Osteoblast (primary cell): ENCODE results near the gene FBXW8. TPM values are rescaled to one million over a fixed set of nuclear protein-coding genes. Genes with fewer than 3 reads are reported as not detected.

Experiments
- DNase-seq: peaks from one replicate; pipeline ENCODE4 v3.0.0; 2011; ENCODE audit warnings: low spot score, mixed read lengths; ENCODE audit not compliant: insufficient read length; ENCODE audit errors: missing footprints
- H2AFZ ChIP-seq: 2 replicates; pipeline ENCODE4 v1.6.0; 2011; ENCODE audit warnings: mild to moderate bottlenecking, low read length
- H3K27ac ChIP-seq: 2 replicates; pipeline ENCODE4 v1.5.1; 2011; ENCODE audit warnings: mild to moderate bottlenecking, low read depth, low read length, moderate library complexity
- H3K27me3 ChIP-seq: 2 replicates; pipeline ENCODE4 v1.6.0; 2012; ENCODE audit warnings: mild to moderate bottlenecking, control low read depth, inconsistent platforms, low read length, moderate library complexity; ENCODE audit not compliant: insufficient read depth
- H3K36me3 ChIP-seq: 2 replicates; pipeline ENCODE4 v1.5.1; 2011; ENCODE audit warnings: mild to moderate bottlenecking, low read length, control low read depth, moderate library complexity; ENCODE audit not compliant: insufficient read depth
- H3K4me1 ChIP-seq: 2 replicates; pipeline ENCODE4 v1.5.1; 2011; ENCODE audit warnings: mild to moderate bottlenecking, low read length, control low read depth, moderate library complexity; ENCODE audit not compliant: insufficient read depth
- H3K4me2 ChIP-seq: 2 replicates; pipeline ENCODE4 v1.6.0; 2011; ENCODE audit warnings: mild to moderate bottlenecking, low read length; ENCODE audit not compliant: insufficient read depth
- H3K4me3 ChIP-seq: fragments of 200-600 bp; sonication (generic); 3 replicates; pipeline ENCODE4 v1.5.1; 2012; ENCODE audit warnings: mild to moderate bottlenecking, low read length, inconsistent platforms; ENCODE audit not compliant: insufficient read depth
- H3K79me2 ChIP-seq: 2 replicates; pipeline ENCODE4 v1.6.0; 2012; ENCODE audit warnings: mild to moderate bottlenecking, low read length, control low read depth, inconsistent platforms; ENCODE audit not compliant: insufficient read depth
- H3K9me3 ChIP-seq: 2 replicates; pipeline ENCODE4 v1.5.1; 2011; ENCODE audit warnings: low read depth, low read length, control low read depth
- H4K20me1 ChIP-seq: 2 replicates; pipeline ENCODE4 v1.6.0; 2012; ENCODE audit warnings: mild to moderate bottlenecking, low read length, control low read depth; ENCODE audit not compliant: insufficient read depth
- total RNA-seq: library from RNA; depleted of rRNA; stranded (reverse); fragments of >200 nt; gene quantifications from 2 replicates; pipeline ENCODE4 v1.2.3, GENCODE V29; 2012
- TF ChIP-seq, protein P1 (sequence below): IDR thresholded peaks from 2 replicates; pipeline ENCODE4 v1.5.1; 2011; ENCODE audit warnings: mild to moderate bottlenecking, low read depth, low read length, moderate library complexity; ENCODE audit errors: extremely low read depth

The FBXW8 gene
- total RNA-seq, 1 donor: 27.5 TPM

DNA sequence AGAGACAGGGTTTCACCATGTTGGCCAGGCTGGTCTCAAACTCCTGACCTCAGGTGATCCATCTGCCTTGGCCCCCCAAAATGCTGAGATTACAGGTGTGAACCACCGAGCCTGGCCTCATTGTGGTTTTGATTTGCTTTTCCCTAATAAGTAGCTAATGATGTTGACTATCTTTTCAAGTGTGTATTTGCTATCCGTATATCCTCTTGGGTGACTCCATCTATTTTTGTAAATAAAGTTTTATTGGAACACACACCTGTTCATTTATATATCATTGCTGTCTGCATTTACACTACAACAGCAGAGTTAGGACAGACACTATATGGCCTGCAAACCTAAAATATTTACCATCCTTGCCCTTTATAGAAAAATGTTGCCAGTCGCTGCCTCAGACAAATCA is 15.8 kb upstream of the FBXW8 start:
- Histone ChIP-seq H3K79me2 (no peaks in the 10 kb centered on the region), H3K27ac (no peak overlapping the region), H3K4me3 (no peak overlapping the region), H3K4me1 (no peaks in the 10 kb centered on the region), H3K9me3 (no peaks in the 10 kb centered on the region), H4K20me1 (no peaks in the 10 kb centered on the region), H3K4me2 (no peak overlapping the region), H3K27me3 (peaks cover 7% of the 10 kb centered on the region), H2AFZ (no peak overlapping the region), H3K36me3 (no peaks in the 10 kb centered on the region)
- TF ChIP-seq, protein P1, sequence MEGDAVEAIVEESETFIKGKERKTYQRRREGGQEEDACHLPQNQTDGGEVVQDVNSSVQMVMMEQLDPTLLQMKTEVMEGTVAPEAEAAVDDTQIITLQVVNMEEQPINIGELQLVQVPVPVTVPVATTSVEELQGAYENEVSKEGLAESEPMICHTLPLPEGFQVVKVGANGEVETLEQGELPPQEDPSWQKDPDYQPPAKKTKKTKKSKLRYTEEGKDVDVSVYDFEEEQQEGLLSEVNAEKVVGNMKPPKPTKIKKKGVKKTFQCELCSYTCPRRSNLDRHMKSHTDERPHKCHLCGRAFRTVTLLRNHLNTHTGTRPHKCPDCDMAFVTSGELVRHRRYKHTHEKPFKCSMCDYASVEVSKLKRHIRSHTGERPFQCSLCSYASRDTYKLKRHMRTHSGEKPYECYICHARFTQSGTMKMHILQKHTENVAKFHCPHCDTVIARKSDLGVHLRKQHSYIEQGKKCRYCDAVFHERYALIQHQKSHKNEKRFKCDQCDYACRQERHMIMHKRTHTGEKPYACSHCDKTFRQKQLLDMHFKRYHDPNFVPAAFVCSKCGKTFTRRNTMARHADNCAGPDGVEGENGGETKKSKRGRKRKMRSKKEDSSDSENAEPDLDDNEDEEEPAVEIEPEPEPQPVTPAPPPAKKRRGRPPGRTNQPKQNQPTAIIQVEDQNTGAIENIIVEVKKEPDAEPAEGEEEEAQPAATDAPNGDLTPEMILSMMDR: no peak
- no peak for DNase-seq

DNA sequence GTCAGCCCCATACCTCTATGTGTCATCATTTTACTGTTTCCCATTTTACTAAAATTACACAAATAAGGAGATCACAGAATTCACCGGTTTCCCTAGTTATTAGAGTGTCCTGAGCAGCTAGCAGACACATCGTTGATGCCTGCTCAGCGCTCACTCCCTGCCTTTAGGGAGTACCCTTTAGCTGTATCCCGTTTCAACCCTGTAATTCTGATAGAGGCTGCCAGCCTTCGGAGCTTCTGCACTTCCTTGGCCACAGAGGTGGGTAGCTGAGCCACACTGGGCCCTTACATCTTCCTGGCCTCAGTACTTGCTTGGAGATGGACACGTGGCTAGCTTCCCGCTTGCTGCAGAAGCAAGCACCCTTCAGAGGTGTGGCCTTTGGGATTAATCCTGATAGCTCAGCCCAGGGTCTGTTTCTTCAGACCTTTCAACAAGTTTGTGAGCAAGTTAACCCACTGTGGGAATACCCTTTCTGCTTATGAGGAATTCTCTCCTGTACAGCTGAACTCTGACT is 14.3 kb upstream of the FBXW8 start:
- H3K4me2 ChIP-seq: no peak overlapping the region
- H3K27me3 ChIP-seq: peaks cover 12% of the 10 kb centered on the region
- H3K27ac ChIP-seq: no peak overlapping the region
- no peak for DNase-seq
- H2AFZ ChIP-seq: no peak overlapping the region
- no peaks in the 10 kb centered on the region for H3K9me3 ChIP-seq
- H3K79me2 ChIP-seq: no peaks in the 10 kb centered on the region
- no peaks in the 10 kb centered on the region for H4K20me1 ChIP-seq
- no peak overlapping the region for H3K4me3 ChIP-seq
- TF ChIP-seq, protein P1: no peak
- H3K4me1 ChIP-seq: no peaks in the 10 kb centered on the region
- H3K36me3 ChIP-seq: no peaks in the 10 kb centered on the region

- Histone ChIP-seq H3K36me3 (no peaks in the 10 kb centered on the region), H3K4me3 (no peak overlapping the region), H3K9me3 (no peaks in the 10 kb centered on the region), H4K20me1 (no peaks in the 10 kb centered on the region), H3K27me3 (peaks cover 12% of the 10 kb centered on the region), H3K4me1 (no peaks in the 10 kb centered on the region), H3K27ac (no peak overlapping the region), H3K79me2 (no peaks in the 10 kb centered on the region), H3K4me2 (no peak overlapping the region), H2AFZ (no peak overlapping the region)
- no peak for DNase-seq
- TF ChIP-seq, protein P1: no peak
Measured at GRCh38 chr12:116897476-116897875, 13.3 kb upstream of the FBXW8 start.

DNA sequence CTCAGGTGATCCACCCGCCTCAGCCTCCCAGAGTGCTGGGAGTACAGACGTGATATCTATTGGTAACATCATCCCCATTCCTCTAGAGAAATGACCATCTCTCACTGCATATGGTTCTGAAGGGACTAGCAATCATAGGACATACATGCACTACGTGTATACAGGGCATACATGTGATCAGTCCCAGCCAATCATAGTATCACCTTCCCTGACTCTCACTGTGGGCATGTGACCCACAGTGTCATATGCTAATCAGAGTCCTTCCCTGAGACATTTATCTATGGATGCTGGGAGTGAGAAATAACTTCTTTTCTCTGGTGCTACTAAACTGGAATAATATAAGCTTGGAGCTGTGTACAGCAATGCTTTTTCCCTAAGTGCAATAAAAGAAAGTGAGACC is 12.1 kb upstream of the FBXW8 start:
- Histone ChIP-seq H3K4me1 (no peaks in the 10 kb centered on the region), H4K20me1 (no peaks in the 10 kb centered on the region), H3K27ac (no peak overlapping the region), H3K79me2 (no peaks in the 10 kb centered on the region), H3K4me3 (no peak overlapping the region), H2AFZ (no peak overlapping the region), H3K4me2 (no peak overlapping the region), H3K36me3 (no peaks in the 10 kb centered on the region), H3K9me3 (no peaks in the 10 kb centered on the region), H3K27me3 (peaks cover 12% of the 10 kb centered on the region)
- TF ChIP-seq, protein P1: no peak
- no peak for DNase-seq
